ENCODE measurements around the gene C1GALT1C1L. TPM values are rescaled to one million over a fixed set of nuclear protein-coding genes. Genes with fewer than 3 reads are reported as not detected.

Gene C1GALT1C1L
- total and polyA plus RNA-seq, 4 donors: 0.39 to 1.4 (median 0.50) TPM

GRCh38 chr2:43718530-43719124, 42.4 kb upstream of the C1GALT1C1L start:
- no peaks in the 10 kb centered on the region for H3K9me3 ChIP-seq (ENCODE audit: control insufficient read depth in 4 of 4, insufficient read depth in 3 of 4, low read length in 3 of 4)
- no peaks in the 10 kb centered on the region for H3K27me3 ChIP-seq (ENCODE audit: control insufficient read depth in 3 of 3, insufficient read depth in 3 of 3, low read length in 2 of 3)
- 79 to 88% methylated on average over 5 of the region's 5 CpGs for WGBS, 2 donors
- H3K27ac ChIP-seq (ENCODE audit: low read depth in 1 of 2, low read length in 1 of 2): no peak overlapping the region
- peaks cover 0 to 1% (median 0%) of the 10 kb centered on the region in 5 donors for H3K4me1 ChIP-seq (ENCODE audit: control insufficient read depth in 5 of 5, insufficient read depth in 5 of 5, low read length in 5 of 5)
- DNase-seq (no peak), ATAC-seq (ENCODE audit: insufficient read depth, low FRiP score) (no peak)
- no peak overlapping the region for H3K4me3 ChIP-seq
- H3K36me3 ChIP-seq (ENCODE audit: control insufficient read depth in 4 of 4, insufficient read depth in 4 of 4, low read length in 4 of 4): peaks cover 0 to 61% (median 6%) of the 10 kb centered on the region in 4 donors
- no peak for TF ChIP-seq CTCF (IDR thresholded peaks at IDR 0.05; ENCODE audit: control extremely low read depth, extremely low read depth)
- no peak overlapping the region for H3K9ac ChIP-seq (ENCODE audit: insufficient read depth in 1 of 2, low read length in 2 of 2)

DNA sequence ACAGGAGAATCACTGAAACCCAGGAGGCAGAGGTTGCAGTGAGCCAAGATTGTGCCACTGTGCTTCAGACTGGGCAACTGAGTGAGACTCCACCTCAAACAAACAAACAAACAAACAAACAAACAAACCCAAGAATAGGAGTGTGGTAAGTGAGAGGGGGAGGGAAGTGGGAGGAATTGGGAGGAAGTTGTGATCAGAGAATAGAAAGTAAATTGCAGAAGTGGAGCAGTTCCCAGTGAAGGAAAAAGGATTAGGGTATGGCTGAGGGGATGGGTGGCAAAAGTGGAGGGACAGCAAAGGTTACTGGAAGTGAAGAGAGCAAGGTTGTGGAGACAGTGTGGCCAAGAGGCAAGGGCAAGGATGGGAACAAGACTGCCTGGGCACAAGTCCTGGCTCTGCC, 41.1 kb upstream of the C1GALT1C1L start:
- no peak for ATAC-seq (ENCODE audit: insufficient read depth, low FRiP score)
- DNase-seq: no peak
- Histone ChIP-seq H3K9ac (ENCODE audit: insufficient read depth in 1 of 2, low read length in 2 of 2) (no peak overlapping the region), H3K27ac (ENCODE audit: low read depth in 1 of 2, low read length in 1 of 2) (no peak overlapping the region), H3K4me1 (ENCODE audit: control insufficient read depth in 5 of 5, insufficient read depth in 5 of 5, low read length in 5 of 5) (no peaks in the 10 kb centered on the region), H3K36me3 (ENCODE audit: control insufficient read depth in 4 of 4, insufficient read depth in 4 of 4, low read length in 4 of 4) (peaks cover 0 to 60% (median 3%) of the 10 kb centered on the region in 4 donors), H3K9me3 (ENCODE audit: control insufficient read depth in 4 of 4, insufficient read depth in 3 of 4, low read length in 3 of 4) (no peaks in the 10 kb centered on the region), H3K4me3 (no peak overlapping the region), H3K27me3 (ENCODE audit: control insufficient read depth in 3 of 3, insufficient read depth in 3 of 3, low read length in 2 of 3) (no peaks in the 10 kb centered on the region)
- no peak for TF ChIP-seq CTCF (IDR thresholded peaks at IDR 0.05; ENCODE audit: control extremely low read depth, extremely low read depth)

DNA sequence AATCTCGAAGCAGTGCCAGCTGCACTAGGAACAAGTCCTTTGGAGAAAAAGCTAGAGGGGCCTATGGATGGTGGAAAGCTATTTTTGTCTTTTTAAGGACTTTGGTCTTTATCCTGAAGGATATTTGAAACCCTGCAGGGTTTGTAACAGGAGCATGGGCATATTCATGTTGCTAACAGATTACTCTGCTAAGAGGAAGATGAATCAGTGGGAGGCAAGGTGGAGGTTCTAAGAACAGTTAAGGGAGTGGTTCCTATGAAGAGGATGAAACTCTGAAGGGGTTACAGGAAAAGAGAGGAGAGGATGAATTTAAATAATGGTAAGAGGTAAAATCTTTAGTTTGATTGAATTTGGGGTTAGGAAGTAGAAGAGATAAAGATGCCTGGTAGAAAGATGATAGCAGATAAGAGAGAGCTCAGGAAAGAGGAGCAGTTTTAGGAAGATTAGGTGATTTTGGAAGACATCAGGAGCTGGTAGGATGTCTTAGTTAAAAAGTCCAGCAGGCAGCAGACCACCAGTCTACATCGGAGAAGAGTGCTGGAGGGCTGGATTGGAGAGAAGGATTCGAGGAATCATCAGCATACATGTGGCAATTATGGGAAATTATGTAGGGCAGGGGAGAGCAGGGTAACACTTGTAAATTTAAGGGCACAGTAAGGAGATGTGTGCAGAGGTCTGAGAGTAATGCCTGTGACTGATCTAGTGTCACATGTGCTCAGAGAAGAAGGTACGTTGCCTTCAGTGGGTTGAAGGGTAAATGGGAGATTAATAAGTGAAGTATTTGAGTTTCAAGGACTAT, 39.3 kb upstream of the C1GALT1C1L start:
- TF ChIP-seq CTCF (IDR thresholded peaks at IDR 0.05; ENCODE audit: control extremely low read depth, extremely low read depth): no peak
- DNase-seq: no peak
- Histone ChIP-seq H3K36me3 (ENCODE audit: control insufficient read depth in 4 of 4, insufficient read depth in 4 of 4, low read length in 4 of 4) (peaks cover 0 to 62% (median 8%) of the 10 kb centered on the region in 4 donors), H3K4me1 (ENCODE audit: control insufficient read depth in 5 of 5, insufficient read depth in 5 of 5, low read length in 5 of 5) (no peaks in the 10 kb centered on the region), H3K27ac (ENCODE audit: low read depth in 1 of 2, low read length in 1 of 2) (no peak overlapping the region), H3K9me3 (ENCODE audit: control insufficient read depth in 4 of 4, insufficient read depth in 3 of 4, low read length in 3 of 4) (no peaks in the 10 kb centered on the region), H3K9ac (ENCODE audit: insufficient read depth in 1 of 2, low read length in 2 of 2) (no peak overlapping the region), H3K27me3 (ENCODE audit: control insufficient read depth in 3 of 3, insufficient read depth in 3 of 3, low read length in 2 of 3) (no peaks in the 10 kb centered on the region), H3K4me3 (no peak overlapping the region)
- ATAC-seq (ENCODE audit: insufficient read depth, low FRiP score): no peak
- 89 to 90% methylated on average over 4 of the region's 4 CpGs for WGBS, 2 donors

Data from lung (tissue), 12 donors.